ENCODE results near the gene ABCC2.

- TF ChIP-seq SIN3A (IDR thresholded peaks at IDR 0.05; ENCODE audit: borderline replicate concordance, insufficient read depth, low read depth, low read length) (no peak), CTCF (IDR thresholded peaks at IDR 0.05) (no peak), POLR2AphosphoS5 (IDR thresholded peaks at IDR 0.05; ENCODE audit: low read depth, low read length) (no peak)
Measured at GRCh38 chr10:99781734-99782429, 558 bp upstream of the ABCC2 start.
